Measurements from ENCODE around the gene SP6.

SP6 gene

DNA sequence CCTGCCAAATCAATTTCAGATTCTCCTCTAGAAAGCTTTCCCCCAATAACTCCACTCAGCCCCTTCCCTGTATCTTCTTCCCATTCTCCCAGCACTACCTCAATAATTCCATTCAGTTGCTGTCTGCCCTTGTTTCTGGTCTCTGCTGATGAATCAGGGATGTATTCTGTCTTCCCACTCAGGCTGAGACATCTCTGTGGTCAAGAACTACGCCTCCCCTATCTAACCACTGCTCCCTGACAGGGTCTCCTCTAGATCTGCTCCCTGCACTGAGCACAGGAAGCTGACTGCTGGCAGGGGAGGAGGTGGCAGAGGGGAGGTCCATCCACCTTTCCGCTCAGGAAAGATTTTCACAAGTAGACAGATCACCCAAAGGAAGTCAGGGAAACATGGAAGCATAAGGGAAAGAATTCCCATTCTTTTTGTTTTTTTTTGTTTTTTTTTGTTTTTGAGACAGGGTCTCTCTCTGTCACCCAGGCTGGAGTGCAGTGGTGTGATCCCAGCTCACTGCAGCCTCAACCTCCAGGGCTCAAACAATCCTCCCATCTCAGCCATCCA, 28.1 kb upstream of the SP6 start:
- no peak for DNase-seq

DNA sequence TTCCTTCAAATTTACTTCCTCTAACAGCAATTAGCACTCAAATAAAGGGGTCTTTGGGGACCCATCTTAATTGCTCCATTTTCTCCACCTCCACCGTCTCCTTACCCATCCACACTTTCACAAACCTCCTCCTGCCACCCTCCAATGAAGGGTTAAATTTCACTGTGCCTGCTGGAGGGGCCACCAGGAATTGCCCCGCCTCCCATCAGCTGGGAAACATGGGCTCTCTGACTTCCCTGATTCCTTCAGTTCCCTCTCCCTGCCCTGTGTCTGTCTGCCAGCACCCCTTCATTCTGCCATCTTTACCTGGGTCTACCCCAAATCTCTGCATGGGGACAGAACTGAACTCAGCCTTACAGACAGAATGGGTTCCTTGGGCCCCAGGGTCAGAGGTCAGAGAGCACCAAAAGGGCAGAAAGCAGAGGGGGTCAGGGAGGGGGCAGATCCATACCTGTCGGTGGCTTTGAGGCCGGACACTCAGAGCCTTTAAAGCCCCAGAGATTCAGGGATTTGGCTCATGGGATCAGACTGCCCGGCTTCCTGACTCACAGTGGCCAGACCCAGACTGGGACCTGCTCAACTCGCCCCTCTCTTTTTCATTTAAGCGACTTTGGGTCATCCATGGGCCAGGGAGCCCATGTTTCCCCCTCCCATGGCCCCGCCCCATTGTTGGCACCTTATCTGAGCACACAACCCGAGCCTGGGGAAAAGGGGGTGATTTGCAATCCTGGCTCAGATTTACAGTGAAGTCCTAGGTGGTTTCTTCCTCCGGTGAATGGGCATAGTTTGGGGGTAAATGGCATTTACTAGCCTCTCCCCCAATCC, 27.5 kb upstream of the SP6 start:
- no peak for DNase-seq

DNA sequence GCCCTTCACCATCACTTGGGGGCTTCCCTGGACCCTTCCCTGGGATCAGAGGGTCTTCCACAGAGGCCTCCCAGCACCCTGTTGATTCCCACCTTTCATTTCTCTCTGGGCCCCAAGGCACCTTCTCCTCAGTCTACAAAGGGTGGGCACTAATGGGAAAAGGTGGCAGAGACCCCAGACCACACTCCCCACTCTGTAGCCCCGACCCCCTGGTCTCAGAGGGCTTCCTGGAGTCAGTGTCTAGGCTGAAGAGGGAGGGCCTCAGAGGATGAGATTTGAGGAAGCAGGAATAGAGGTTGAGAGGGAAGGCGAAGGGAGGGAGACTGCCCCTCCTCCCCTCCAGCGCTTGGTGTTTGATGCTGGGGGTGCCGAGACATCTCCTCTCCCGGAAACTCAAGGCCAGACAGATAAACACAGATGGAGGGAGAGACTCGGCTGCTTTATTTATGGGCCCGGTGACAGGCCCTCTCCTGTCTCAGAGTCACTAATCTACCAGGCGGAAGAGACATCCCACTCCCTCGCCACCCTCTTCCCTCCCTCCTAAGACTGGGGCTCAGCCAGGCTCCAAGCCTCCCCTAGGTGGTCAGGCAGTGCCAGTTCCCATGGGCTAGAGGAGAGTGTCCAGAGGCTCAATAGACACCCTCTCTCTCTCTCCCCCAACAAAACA, 26.5 kb upstream of the SP6 start:
- no peak for DNase-seq

DNA sequence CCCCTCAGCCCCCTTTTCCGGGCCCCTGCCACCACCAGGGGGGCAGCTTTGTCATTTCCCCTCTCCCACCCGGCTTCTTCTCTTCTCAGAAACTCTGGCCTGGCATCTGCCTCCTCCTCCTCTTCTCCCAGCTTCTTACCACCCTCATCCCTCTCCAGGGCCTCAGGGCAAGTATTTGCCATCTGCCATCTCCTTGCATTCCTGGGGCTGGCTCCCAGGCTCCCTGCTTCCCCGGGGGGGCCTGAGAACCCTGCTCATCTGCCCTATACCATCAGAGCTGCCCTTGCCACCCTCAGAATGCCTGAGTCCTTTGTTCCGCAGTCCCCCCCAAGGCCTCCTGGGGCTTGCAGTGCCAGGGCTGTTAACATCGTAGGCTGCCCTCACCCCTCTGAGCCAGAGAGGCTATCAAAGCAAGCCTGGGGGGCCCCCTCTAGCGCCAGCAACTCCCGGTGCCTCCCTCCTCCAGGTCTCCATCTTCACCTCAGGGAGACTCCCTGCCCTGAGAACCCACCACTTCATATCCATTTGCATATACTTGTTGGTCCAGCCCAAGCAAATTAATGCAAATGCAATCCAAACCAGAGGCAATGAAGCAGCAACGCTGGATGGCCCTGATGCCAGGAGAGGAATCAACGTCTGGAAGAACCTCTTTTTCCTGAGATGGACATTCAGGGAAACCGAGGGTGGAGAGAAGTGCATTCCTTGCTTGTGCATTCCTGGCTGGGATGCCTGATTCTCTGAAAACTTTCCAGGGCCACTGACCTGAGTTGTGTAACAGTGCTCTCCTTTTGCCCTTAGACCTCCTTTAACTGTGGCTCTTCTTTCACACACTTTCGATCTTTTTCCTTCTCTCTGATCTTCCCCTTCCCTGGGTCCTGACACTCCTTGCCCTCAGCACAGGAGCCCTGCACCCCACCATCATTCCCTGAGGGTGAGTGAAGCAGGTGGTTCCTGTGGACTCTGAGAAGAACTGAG, 24.3 kb upstream of the SP6 start:
- no peak for DNase-seq

DNA sequence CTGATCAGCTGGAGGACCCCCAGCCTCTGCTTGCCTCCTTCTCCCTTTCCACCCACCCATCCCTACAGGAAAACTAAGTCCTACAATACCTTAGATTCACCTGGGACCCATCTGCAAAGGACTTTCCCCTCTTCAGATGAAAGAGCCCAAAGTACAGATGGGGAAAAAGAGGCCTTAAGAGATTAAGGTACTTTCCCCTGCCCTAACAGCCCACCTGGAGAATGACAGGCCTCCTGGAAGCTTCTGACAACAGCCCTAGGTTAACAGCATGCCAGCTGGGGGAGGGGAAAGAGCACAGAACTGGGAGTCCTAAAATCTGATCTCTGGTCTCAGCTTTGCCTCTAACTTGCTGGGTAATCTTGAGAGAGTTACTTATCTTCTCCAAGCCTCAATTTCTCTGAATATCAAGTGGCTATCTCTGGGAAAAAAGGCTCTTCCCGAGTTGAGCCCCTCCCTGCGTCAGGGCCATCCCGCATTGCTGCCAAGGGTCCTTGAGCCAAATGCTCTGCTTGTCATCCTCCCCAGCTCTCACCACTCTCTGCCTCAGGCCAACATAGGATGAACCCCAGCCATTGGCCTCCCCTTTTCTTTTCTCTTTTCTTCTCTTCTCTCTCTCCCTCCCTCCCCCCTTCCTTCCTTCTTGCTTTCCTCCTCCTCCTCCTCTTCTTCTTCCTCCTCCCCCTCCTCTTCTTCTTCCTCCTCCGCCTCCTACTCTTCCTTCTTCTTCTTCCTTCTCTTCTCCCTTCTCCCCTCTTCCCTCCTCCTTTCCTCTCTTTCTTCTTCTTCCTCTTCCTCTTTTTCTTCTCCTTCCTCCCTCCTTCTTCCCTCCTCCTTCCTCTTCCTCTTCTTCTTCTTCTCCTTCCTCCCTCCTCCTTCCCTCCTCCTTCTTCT, 22.5 kb upstream of the SP6 start:
- no peak for DNase-seq

DNA sequence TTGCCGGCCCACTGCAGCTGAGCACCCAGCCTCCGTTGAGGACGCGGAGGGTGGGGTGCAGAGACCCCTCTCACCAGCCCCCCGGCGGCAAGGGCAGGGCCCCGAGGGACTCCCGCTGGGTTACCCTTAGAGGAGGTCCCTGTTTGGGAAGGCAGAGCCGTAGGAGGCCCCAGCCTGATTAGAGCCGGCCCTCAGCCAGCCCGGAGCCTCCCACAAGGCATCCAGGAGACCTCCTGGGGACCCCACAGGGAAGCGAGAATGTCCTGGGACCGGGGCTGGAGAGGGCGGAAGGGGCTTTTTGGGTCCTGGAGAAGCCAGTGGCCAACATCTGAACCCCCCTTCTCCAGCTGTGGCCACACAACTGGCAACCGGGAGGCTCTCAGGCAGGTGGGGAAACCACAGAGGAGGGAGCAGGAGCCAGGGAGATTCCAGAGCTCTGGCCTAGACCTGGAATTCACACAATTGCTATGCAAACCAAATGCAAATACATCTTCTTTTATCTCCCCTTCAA, 21.7 kb upstream of the SP6 start:
- no peak for DNase-seq

DNA sequence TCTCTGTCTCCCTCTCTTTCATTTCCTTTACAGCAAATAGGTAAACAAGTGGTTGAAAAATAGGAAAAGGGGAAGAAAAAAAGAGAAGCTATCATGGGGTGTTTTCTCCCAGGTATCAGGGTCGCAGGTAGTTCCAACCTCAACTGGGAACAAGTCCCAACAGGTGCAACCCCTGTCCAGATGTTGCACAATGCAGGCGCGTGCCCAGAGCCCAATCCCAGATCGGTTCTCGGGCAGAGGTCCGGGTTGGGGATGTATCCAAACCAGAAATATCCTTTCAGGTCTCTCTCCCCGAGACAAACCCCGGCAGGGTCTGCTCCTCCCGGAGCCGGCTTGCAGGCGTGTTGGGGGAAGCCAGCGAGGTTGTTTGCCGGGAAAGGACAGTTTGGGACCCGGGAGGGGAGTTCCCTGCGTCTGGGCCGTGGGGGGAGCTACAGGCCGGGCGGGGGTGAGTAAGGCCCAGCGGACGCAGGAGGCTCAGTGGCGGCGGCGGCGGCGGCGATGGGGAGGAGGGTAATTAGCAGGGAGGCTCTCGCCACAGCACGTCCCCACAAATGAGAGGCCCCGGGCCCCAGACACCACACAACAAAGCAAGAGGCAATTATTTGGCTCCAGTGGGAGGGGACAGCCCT, 21.2 kb upstream of the SP6 start:
- DNase-seq, result peak; percentile 76

DNA sequence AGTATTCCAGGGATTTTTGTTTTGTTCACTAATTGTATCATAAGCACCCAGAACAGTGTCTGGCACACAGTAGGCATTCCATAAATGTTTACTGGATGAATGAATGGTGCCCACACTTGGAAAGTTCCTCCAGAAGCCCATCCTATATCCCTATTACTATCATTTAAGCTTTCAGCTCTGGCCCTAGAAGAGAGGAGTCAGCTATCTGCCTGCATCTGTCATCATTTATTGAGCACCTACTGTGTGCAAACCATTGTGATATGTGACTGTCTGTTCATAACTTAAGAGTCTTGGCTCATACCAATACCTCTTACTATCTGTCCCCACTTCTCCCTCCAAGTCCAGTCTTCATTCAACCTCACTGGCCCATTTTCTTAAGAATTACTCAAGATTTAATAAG, 20.1 kb upstream of the SP6 start:
- DNase-seq, result no peak

DNA sequence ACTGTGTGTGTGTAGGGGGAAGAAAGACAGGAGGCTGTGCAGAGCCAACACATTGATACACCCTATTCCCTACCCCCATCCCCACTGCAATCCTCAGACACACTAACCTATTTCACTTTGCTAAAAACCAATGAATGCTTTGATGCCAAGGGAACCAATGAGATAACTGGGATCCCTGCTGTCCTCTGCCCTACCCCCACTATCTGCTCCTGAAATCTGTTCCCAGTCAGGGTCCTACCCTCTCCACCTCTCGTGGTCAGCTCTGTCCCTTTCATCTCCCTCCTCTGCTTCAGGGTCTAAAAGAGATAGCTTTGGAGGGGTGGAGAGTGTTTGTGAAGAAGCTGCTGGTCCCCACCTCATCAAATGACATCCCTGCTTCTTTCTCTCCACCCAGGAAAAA, 19.1 kb upstream of the SP6 start:
- DNase-seq, result no peak

DNA sequence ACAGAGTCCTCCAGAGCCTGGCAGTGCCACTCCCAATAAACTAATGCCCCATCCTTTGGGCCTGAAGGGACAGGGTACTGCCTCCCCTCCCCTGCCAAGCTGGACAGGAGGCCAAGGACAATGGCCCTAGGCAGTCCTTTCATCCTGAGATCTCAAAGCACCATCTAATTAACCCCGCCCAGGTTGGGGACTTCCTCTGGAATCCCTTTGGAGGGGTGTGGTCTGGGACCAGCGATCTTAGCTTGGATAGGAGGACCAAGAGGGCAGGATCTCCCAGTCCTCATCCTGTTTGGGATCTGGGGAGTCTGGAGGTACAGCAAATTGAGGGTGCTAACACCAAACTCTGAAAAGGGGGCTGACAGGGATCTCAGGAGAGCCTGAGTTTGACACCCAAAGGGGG, 18.2 kb upstream of the SP6 start:
- DNase-seq, result peak; percentile 26

DNA sequence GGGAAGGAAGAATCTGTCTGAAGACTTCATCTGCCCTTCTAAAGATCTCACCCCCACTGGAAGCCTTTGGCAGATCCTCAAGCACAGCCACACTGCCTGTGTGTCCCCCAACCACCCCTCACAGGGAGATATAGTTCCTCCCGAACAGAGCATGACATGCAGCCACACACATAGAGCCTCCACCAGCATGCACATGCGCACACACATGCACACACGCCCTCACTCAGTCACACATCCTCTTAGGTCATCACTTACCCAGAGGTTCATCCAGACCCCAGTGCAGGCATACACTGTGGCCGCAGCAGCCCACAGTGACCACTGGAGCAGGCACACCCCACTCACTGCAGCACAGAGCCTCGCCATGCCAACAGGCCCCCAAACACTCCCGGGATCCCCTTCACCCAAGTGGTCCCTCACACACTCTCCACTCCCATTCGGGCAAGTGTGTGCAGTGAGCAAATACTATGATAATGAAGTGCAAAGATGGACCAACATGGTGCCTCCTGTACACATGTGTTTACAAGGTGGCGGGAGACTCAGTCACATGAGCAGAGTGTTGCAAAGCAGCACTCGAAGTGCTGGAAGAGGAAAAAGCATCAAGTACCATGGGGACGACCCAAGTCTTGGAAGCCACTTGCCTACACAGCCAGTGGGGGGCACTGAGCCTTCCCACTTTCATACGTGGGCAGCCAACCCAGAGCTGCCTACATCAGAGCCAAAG, 17.0 kb upstream of the SP6 start:
- DNase-seq, result no peak

DNA sequence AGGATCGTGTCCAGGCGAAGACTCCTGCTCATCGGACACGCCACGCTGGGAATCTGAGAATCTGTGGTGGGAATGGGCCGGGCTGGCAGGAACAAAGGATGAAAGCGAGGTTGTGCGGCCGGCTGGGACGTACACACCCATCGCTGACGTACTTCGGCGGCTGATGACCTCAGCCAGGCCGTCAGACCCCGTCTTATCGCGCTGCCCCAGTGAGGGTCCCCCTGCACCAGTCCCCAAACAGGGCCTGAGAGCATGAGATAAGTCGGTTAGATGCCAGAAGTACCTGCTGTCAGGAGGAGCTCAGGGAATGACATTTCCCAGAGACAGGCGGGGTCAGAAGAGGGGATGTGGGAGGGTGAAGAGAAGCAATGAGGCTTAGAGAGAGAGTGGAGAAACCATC, 16.0 kb upstream of the SP6 start:
- no peak for DNase-seq

DNA sequence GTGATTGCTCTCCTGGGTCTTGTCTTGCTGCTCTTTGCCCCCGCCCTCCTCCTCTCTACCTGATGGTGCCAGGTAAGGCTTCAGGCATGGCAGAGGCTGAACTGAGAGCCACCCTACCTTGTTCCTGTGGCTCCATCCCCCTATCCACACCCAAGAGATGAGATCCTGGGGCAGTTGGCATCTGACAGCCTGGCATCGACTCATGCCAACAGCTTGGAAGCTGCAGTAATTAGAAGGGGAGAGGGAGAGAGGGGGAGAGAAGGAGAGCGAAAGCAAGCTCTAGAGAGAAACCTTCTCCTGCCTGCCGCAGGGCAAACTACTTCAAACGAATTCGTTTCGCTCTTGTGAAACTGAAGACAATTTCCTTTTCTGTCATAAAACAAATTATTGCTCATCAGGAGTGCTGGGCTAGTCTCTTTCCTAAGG, 13.8 kb upstream of the SP6 start:
- no peak for DNase-seq

DNA sequence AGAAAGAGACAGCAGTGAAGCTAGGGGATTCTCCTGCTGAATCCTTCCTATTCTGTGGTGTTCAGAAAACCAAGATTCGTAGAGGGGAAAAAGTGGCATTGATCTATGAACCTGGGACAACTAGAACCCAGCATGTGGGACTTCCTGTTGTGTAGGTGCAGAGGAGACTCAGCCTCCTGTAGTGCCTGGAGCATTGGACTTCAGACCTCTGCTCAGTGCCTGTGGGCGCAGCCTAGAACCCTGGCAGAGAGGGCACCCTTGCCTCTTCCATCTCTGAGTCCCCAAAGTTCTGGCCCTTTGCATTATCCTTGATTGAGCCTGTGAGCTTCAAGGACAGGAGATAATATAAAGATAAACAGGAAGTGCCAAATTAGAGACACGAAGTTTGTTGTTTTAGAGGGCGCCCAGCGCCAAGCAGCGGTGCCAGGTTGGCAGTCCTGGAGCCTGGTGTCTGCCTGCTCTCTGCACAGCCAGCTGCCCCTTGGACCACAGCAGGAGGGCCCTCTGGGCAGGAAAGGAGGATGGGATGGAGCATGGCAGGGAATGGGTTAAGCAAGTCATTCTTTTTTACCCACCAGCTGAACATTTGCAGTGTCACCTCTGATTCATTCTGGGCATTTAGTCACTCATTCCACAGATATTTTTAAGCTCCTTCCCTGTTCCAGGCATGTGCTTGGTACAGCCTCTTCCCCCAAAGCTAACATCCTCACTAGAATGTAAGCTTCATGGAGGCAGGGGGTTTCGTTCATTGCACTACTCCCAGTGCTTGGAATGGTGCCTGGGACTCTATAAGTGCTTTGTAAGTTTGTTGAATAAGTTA, 11.9 kb upstream of the SP6 start:
- DNase-seq, result peak; percentile 18

DNA sequence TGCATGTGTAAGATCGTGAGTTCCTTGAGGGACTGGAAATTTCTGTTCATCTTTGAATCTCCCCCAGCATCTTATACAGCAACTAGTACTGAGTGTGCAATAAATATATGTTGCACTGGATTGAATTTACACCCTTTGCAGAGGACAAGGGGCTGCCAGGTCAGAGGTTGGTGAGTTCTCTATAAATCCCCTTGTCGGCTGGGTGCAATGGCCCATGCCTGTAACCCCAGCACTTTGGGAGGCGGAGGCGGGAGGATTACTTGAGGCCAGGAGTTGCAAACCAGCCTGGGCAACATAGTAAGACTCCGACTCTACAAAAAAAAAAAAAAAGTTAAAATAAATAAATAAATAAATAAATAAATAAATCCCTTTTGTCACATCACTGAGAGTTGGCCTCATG, 9.4 kb upstream of the SP6 start:
- no peak for DNase-seq

DNA sequence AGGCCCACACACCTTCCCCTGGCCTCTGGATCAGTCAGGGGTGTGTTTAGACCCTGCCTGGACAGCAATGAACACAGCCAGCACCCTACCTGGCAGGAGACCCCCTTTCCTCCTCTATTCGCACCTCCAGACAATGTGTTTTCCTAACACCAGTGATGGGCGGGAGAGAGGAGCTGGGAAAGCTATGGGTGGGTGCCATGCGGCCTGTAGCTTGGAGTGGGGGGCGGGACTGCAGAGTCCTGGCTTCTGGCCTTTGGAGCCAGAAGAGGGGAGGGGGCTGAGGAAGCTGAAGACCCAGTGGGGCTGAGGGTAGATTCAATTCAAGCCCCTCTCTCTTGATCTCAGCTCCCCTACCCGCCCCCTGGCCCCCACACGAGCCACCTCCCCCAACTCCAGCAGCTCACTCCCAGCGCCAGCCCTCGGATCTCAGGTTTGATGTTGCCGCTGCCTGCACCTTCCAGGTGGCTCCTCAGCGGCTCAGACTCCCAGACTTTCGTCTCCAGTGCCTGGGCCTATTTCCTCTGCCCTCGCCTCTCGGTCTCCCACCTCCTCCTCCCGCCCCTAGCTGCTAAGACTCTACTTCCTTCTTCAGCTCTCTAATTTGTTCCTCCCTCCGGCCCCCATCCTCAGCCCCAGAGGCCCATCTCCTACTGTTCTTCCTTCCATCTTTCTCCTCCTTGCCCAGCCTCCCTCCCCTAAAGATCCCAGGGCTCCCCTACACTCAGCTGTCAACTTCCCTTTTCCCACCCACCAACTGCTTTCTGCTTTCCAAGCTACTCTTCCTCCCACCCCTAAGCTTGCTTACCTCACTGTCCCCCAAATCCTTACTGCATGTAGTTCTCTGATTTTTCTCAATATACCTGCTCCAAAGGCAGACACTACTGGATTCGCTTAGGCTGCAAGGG, 6.8 kb upstream of the SP6 start:
- DNase-seq, result no peak

DNA sequence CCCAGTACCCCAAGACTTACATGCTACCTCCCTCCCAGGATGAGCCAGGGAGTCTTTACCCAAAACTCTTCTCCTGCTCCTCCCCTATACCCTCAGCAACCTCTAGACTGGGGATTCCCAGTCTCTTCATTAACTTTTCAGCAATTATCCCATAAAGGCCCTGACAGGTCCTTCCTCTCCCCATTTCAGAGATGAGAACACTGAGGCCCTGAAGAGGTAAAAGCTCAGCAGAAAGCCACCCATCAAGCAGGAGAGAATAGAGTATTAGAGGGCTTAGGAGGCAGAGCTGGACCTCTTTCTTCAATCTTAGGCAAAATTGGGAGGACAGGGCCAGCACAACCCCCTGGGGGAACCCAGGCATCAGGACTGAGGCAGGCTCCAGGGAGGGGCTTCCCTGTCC, 5.9 kb upstream of the SP6 start:
- no peak for DNase-seq

DNA sequence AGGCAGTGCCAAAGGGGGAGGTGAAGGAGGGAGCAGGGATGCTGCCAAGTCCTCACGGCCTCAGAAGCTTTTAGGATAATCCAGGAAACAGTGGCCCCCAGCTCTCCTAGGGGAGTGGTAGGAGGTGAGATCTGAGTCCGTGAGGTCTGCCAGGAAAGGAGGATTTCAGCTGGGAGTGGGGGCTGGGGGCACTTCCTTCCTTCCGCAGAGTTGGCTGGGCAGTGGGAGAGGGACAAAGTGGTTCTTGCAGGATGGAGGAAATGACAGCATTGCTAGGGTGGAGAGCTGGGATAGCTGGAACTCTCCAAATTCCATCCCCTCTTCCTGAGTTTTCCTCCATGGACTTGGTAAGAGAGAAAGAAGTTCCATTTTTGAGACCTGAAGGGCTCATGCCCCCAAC, 4.8 kb upstream of the SP6 start:
- no peak for DNase-seq

DNA sequence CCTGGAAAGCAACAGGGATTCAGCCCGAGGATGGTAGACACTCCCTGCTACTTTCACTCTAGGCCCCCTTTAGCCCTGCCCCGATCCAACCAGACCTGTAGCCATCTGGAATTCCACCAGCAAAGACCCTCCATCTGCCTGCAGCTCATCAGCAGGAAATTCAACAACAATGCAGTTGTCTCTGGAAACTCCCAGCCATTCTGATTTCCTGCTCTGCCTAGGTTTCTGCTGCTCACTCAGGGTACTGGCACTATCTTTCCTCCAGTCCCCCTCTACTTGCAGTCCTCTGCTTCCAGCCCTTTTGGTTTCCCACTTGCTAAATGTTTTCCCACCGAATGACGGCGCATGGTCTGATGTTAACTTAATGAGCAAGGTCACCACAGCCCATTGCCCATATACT, 2.7 kb upstream of the SP6 start:
- DNase-seq, result no peak
